GM19395 (cell line): ENCODE results near the gene SH2D3C.

Experiments used
- ATAC-seq: cut with Tn5 transposase; IDR thresholded peaks from one replicate; pipeline ENCODE4 v1.9.1; 2021; ENCODE audit warnings: mild to moderate bottlenecking, moderate library complexity; ENCODE audit not compliant: unreplicated experiment

SH2D3C gene

GRCh38 chr9:127700594-127701255 is 77.7 kb downstream of the SH2D3C start:
- ATAC-seq = no peak

- no peak for ATAC-seq
These were observed 78.3 kb downstream of the SH2D3C start for GRCh38 chr9:127700140-127700539.

GRCh38 chr9:127698985-127699670 is 79.3 kb downstream of the SH2D3C start:
- peak; percentile 94 for ATAC-seq

- no peak for ATAC-seq
These were observed 80.1 kb downstream of the SH2D3C start for GRCh38 chr9:127698386-127698785.

GRCh38 chr9:127697575-127697974 is 80.9 kb downstream of the SH2D3C start:
- no peak for ATAC-seq

GRCh38 chr9:127694890-127695720 is 83.4 kb downstream of the SH2D3C start:
- no peak for ATAC-seq

GRCh38 chr9:127693697-127694096 is 84.8 kb downstream of the SH2D3C start:
- no peak for ATAC-seq

GRCh38 chr9:127693143-127693542 is 85.3 kb downstream of the SH2D3C start:
- no peak for ATAC-seq

- ATAC-seq = no peak
These were observed 86.4 kb downstream of the SH2D3C start for GRCh38 chr9:127692071-127692470.

- ATAC-seq = no peak
These were observed 87.7 kb downstream of the SH2D3C start for GRCh38 chr9:127690735-127691134.

- ATAC-seq = no peak
These were observed 89.0 kb downstream of the SH2D3C start for GRCh38 chr9:127689329-127690000.
